GM12891 (cell line): ENCODE results near the gene PTPRCAP.
A peak's percentile ranks its signal among the peaks of the same experiment; 100 is the strongest.

Experiments used
- DNase-seq: peaks from one replicate; pipeline ENCODE4 v3.0.0; 2011; ENCODE audit warnings: low spot score; ENCODE audit not compliant: insufficient read length
- FAIRE-seq: peaks from 2 replicates; lab custom pipeline; 2011; peaks lifted over from hg19 to GRCh38; lab: Jason Lieb, UNC
- PAX5 ChIP-seq: IDR thresholded peaks from 2 replicates; pipeline ENCODE4 v1.6.1; 2011; ENCODE audit warnings: low read length, moderate library complexity, mild to moderate bottlenecking; ENCODE audit not compliant: insufficient read depth, severe bottlenecking
- POLR2A ChIP-seq: IDR thresholded peaks from 2 replicates; pipeline ENCODE4 v1.6.1; 2011; ENCODE audit warnings: low read depth, low read length, control low read depth
- POLR2AphosphoS5 ChIP-seq: IDR thresholded peaks from 2 replicates; pipeline ENCODE4 v1.6.1; 2011; ENCODE audit warnings: low read depth, low read length, control low read depth
- POU2F2 ChIP-seq: IDR thresholded peaks from 2 replicates; pipeline ENCODE4 v1.6.1; 2011; ENCODE audit warnings: low read depth, mild to moderate bottlenecking, control low read depth, low read length, moderate library complexity
- SPI1 ChIP-seq: IDR thresholded peaks from 2 replicates; pipeline ENCODE4 v1.6.1; 2011; ENCODE audit warnings: low read depth, low read length, control low read depth
- TAF1 ChIP-seq: IDR thresholded peaks from 2 replicates; pipeline ENCODE4 v1.6.1; 2011; ENCODE audit warnings: low read depth, low read length, control low read depth

The PTPRCAP gene

DNA sequence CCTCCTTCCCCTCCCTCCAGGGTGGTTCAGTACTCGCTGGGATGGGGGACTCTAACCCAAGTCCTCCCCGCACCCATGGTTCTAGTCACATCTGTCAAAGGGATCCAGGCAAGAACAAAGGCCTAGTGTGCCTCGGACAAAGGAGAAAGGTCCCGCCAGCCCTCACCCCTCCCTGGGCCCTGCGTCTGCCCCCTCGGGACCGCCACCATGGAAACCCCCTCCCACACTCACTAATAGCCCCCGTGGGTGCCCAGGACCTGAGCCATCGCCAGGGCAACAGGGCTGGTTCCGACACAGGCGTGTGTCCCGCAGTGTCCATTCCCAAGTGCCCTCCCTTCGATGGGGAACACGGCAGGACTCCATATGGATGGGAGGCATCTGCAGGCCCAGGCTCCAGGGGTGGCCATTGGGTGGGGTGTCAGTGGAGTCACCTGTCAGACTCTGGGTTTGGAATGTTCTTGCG is 27.1 kb downstream of the PTPRCAP start:
- TF ChIP-seq POLR2AphosphoS5 (0 out of 2 replicates have a peak, but pooled peaks have one; percentile 11), SPI1 (no peak)
- no peak for FAIRE-seq

DNA sequence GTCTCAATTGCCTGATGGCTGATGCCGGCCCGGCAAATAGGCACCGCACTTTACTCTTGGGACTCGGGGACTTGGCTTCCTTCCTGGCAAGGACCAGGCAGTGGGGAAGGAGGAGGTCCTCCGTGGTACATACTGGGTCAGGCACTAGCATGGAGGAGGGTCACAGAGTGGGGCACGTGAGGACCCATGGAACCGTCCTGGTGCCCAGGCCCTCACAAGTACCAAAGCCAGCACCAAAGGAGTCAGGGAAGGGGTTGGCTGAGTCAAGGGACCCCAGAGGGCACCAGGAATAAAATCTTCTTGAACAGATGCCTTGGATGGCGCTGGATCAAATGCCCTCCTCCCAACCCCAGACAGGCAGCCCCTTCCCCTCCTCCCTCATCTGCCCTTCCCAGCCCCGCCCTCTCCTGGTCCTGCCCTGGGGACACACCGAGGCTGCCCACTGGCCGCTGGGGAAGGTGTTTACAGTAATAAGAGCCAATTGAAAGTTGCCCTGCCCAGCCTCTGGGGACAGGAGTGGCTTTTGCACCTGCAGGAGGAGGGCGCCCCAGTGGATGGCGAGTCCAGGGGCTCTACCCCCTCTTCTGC is 27.6 kb downstream of the PTPRCAP start:
- TF ChIP-seq SPI1 (no peak), POLR2AphosphoS5 (no peak), TAF1 (no peak), PAX5 (no peak), POU2F2 (no peak), POLR2A (no peak)
- no peak for FAIRE-seq

More for the DNA sequence above, 27.1 kb downstream of the PTPRCAP start:
- no peak for DNase-seq

DNA sequence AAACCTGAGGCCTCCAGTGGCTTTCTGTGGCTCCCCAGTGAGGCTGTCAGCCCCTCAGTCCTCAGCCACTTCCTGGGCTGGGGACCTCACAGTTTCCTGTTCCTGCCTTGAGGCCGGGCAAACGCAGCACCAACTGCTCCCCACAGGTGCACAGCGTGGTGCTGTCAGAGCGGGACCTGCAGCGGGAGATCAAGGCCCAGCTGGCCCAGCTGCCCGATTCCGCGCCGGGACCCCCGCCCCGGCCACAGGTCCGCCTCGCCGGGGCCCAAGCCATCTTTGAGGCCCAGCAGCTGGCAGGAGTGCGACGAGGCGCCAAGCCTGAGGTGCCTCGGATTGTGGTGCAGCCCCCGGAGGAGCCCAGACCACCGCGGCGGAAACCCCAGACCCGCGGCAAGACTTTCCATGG is 28.2 kb downstream of the PTPRCAP start:
- TF ChIP-seq POLR2AphosphoS5 (peak; percentile 68), POLR2A (peak; percentile 48; the same call in 1 of the 2 replicates), TAF1 (peak; percentile 31; the same call in 1 of the 2 replicates), SPI1 (0 out of 2 replicates have a peak, but pooled peaks have one; percentile 31), PAX5 (no peak), POU2F2 (no peak)
- DNase-seq (peak; percentile 91), FAIRE-seq (peak; percentile 99)

More for the DNA sequence above, 27.6 kb downstream of the PTPRCAP start:
- no peak for DNase-seq

DNA sequence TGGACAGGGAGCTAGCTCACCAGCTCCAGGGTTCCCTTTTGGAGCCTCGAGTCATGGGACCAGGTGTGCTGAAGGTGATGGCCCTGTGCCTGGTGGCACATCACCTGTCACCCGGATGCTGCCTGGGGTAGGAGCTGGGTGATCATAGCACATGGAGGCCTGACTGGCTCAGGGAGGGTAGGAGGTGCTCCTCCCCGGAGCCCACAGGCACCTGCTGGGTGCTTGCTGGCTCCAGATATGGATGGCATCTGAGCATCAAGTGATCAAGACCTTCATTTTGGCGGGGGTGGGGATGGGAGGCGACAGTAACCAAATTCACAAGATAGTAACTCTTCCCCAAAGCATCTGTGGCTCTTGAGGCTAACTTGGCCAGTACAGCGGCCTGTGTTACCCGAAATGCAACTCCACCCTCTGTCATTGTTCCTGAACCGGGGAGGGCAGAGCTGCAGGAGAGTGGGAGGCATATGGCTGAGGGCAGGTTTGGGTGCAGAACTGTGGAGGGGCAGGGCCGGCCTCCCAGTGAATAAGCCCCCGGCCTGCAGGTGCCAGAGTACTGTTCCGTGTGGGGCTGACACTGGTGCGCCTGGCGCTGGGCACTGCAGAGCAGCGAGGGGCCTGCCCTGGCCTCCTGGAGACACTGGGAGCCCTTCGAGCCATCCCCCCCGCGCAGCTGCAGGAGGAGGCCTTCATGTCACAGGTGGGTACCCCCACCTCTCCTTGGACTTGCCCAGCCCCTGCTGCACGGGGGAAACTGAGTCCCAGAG is 28.9 kb downstream of the PTPRCAP start:
- DNase-seq, result no peak
- TF ChIP-seq SPI1 (no peak), TAF1 (no peak), POLR2A (no peak), POLR2AphosphoS5 (no peak), POU2F2 (no peak), PAX5 (no peak)
- no peak for FAIRE-seq

DNA sequence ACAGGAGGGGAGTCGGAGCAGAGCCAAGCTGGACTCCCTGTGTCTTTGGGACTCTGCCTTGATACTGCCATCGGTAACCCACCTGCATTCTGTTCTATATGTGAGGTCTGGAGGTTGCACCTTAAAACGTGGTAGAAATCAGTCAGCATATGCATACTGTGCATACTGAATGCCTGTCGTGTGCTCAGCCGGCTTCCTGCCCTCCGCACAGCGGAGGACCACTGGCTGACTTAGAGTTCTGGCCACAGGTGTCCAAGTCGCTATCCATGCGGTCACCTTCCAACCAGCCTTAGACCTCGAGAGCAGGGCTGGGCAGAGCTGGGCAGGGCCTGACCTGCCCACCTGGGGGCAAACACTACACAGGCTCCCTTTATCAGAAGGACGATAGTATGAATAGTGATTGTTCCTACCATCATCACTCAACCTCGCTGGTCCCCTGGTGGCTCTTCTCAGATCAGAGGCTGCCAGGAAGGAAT is 29.8 kb downstream of the PTPRCAP start:
- no peak for DNase-seq
- FAIRE-seq, result no peak
- TF ChIP-seq PAX5, result no peak
- no peak for TF ChIP-seq POLR2A
- TF ChIP-seq POU2F2, result no peak
- TF ChIP-seq POLR2AphosphoS5, result no peak
- no peak for TF ChIP-seq TAF1
- TF ChIP-seq SPI1, result no peak

DNA sequence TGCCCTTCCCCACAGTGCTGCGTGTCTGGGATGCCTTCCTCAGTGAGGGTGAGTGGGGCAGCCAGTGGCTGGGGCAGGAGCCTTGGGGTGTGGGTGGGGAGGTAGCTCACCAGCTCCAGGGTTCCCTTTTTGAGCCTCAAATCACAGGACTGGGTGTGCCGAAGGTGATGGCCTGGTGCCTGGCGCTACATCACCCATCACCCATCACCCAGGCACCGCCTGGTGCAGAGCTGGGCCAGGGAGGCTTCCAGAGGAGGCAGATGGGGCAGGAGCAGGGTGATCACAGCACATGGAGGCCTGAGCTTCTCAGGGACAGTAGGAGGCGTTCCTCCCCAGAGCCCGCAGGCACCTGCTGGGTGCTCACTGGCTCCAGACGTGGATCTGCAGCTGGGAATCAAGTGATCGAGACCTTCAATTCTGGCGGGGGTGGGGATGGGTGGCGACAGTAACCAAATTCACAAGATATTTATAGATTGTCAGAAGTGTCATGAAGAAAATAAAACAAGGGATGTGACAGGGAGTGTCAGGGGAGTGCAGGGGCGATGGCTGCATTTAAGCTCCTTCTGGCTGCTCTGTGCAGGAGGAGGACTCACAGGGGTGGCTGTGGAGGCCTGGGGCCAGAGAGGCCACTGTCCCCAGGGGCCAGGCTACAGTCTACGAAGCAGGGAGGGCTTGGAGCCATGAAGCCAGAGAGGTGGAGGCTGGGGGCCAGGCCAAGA is 30.4 kb downstream of the PTPRCAP start:
- no peak for TF ChIP-seq POU2F2
- 0 out of 2 replicates have a peak, but pooled peaks have one; percentile 10 for TF ChIP-seq SPI1
- FAIRE-seq (peak; percentile 71), DNase-seq (no peak)

DNA sequence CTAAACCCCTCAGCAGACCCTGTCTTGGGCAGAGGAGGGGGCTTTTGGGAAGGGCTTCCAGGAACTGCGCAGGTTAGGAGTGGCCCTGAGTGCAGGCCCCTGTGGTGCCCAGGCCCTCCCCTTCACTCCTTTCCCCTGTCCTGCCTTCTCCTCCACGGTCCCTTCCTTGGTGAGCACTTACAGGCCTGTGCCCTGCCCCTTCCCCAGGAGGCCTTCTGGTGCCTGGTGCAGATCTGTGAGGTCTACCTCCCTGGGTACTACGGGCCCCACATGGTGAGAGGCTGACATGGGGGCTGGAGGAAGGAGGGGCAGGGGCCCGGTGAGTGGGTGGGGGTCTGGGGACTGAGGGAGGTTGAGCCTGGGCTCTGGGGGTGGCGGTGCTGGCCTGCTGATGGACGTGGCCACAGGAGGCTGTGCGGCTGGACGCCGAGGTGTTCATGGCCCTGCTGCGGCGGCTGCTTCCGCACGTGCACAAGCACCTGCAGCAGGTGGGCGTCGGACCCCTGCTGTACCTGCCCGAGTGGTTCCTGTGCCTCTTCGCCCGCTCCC is 31.0 kb downstream of the PTPRCAP start:
- TF ChIP-seq SPI1 (no peak), POLR2A (no peak), POU2F2 (no peak), PAX5 (no peak), TAF1 (no peak), POLR2AphosphoS5 (no peak)
- no peak for DNase-seq
- no peak for FAIRE-seq

DNA sequence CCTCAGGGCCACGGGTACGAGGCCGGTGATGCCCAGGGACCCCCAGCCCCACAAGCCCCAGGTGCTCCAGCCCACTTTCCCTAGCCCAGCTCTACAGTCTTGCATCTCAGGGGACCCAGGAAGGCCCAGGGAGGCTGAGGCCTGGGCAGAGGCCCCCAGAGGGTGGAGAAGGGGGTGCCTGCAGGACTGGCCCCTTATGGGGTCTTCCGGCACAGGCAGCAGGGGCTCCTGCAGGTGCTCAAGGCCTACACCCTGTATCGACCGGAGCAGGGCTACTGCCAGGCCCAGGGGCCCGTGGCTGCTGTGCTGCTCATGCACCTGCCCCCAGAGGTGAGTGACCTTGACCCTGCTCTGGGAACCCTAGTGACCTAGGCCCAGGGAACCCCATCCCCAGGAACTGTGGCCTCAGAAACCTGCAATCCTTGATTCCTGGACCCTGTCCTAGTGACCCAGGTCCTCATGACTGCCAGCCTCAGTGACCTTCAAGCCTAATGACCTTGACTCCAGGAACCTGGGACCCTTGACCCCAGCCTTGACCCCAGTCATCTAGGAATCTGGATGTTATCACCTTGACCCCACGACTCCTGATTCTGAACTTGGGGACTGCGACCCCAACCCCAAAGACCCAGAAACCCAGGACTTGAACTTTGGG is 31.7 kb downstream of the PTPRCAP start:
- FAIRE-seq, result no peak
- no peak for DNase-seq
- TF ChIP-seq SPI1, result no peak
- no peak for TF ChIP-seq PAX5
- no peak for TF ChIP-seq POLR2A

DNA sequence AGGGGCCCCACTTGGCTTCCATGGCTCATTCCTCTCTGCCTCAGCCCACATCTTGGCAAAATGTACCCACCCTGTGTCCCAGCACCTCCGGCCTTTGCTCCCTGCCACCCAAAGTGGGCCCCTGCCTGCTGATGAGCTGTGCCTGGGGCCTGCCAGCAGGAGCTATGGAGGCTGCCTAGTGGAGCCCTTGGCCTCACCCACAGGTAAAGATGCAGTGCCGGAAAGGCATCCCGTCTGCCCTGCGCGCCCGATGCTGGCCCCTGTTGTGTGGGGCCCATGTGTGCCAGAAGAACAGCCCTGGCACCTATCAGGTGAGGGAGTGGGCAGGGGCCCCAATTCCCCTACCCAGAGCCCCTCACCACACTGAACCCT is 32.3 kb downstream of the PTPRCAP start:
- DNase-seq (no peak), FAIRE-seq (no peak)
- TF ChIP-seq PAX5, result no peak
- TF ChIP-seq POU2F2, result no peak
- TF ChIP-seq SPI1, result no peak
- TF ChIP-seq POLR2A, result no peak
- no peak for TF ChIP-seq TAF1
- TF ChIP-seq POLR2AphosphoS5, result no peak
